ENCODE measurements around the gene KLHL22.

DNA sequence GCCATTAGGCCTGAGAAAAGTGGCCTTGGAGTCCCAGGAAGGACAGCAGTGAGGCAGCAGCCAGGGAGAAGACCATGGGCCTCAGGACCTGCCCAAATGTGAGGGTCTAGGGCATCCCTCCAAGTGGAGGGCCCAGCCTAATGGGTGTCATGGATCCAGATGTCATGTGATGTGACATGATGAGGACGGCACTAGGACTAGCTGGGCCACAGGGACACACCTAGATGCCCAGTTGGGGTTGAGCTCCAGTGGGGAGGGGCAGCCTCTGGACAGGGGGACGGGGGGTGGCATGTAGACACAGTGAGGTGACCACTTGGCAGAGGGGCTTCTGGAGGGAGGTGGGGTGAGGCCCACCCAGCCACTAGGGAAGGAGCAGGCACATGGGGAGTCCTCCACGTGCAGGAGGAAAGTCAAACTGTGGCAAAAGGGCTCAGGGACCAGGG, 63.3 kb downstream of the KLHL22 start:
- TF ChIP-seq, protein P1, sequence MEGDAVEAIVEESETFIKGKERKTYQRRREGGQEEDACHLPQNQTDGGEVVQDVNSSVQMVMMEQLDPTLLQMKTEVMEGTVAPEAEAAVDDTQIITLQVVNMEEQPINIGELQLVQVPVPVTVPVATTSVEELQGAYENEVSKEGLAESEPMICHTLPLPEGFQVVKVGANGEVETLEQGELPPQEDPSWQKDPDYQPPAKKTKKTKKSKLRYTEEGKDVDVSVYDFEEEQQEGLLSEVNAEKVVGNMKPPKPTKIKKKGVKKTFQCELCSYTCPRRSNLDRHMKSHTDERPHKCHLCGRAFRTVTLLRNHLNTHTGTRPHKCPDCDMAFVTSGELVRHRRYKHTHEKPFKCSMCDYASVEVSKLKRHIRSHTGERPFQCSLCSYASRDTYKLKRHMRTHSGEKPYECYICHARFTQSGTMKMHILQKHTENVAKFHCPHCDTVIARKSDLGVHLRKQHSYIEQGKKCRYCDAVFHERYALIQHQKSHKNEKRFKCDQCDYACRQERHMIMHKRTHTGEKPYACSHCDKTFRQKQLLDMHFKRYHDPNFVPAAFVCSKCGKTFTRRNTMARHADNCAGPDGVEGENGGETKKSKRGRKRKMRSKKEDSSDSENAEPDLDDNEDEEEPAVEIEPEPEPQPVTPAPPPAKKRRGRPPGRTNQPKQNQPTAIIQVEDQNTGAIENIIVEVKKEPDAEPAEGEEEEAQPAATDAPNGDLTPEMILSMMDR (IDR thresholded peaks at IDR 0.05; ENCODE audit: low read length) = no peak
- no peak for TF ChIP-seq EZH2 (IDR thresholded peaks at IDR 0.05; ENCODE audit: borderline replicate concordance, low read length)

Data from OCI-LY1 (cell line).